ENCODE results near the gene HEATR3. TPM values are rescaled to one million over a fixed set of nuclear protein-coding genes. Genes with fewer than 3 reads are reported as not detected.

The HEATR3 gene
- total and polyA plus RNA-seq, 2 of the 8 experiments (the other 6 are each of a cell fraction or from before 2014, with no cell fraction given) = 13.0 to 29.2 TPM

DNA sequence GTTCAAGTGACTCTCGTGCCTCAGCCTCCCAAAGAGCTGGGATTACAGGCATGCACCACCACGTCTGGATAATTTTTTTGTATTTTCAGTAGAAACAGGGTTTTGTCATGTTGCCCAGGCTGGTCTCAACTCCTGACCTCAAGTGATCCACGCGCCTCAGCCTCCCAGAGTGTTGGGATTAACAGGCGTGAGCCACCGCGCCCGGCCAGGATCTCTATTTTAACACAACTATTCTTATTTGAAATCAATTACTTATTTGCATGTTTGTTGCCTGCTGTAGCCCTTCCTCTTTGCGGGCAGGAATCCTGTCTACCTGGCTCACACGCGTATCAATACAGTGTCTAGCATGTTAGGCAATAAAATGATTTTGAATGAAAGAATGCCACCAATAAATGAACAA lies 41.6 kb upstream of the HEATR3 start:
- H3K4me1 ChIP-seq (replicated peaks in 1 of 4; ENCODE audit: control insufficient read depth in 3 of 4, insufficient read depth in 4 of 4, low read length in 3 of 4) = peaks cover 0 to 6% (median 0%) of the 10 kb centered on the region in 4 experiments; a peak in 2 of 7 replicates
- H4K5ac ChIP-seq (ENCODE audit: insufficient read length, low read depth, low read length) = no peak overlapping the region
- no peak overlapping the region for H2BK12ac ChIP-seq (ENCODE audit: low read depth, low read length)
- no peaks in the 10 kb centered on the region for H3K9me3 ChIP-seq (ENCODE audit: insufficient read depth in 2 of 2, low read depth in 1 of 2, low read length in 1 of 2)
- no peak overlapping the region for H2BK20ac ChIP-seq (ENCODE audit: low read length)
- peak overlapping the region in 1 of 2 experiments; percentile 62; a peak in 1 of 4 replicates for H3K4me2 ChIP-seq (ENCODE audit: insufficient read depth in 1 of 2, low read depth in 2 of 2, low read length in 2 of 2)
- H2AK5ac ChIP-seq (ENCODE audit: low read depth, low read length) = no peak overlapping the region
- H3K36me3 ChIP-seq (ENCODE audit: control insufficient read depth in 2 of 4, insufficient read depth in 4 of 4, low read length in 3 of 4) = peaks cover 0 to 7% (median 0%) of the 10 kb centered on the region in 4 experiments; a peak in 2 of 8 replicates
- H2AFZ ChIP-seq (ENCODE audit: low read length) = peak overlapping the region; percentile 93; the same call in 1 of the 2 replicates
- no peak for DNase-seq (ENCODE audit: low read depth in 1 of 2, low spot score in 2 of 2)
- H3K9ac ChIP-seq (replicated peaks in 1 of 4; ENCODE audit: extremely low read depth in 1 of 4, low read depth in 3 of 4, low read length in 3 of 4) = no peak overlapping the region
- no peaks in the 10 kb centered on the region for H4K20me1 ChIP-seq (replicated peaks in 1 of 2; ENCODE audit: control insufficient read depth in 1 of 2, insufficient read depth in 2 of 2, low read length in 2 of 2)
- no peak overlapping the region for H3K56ac ChIP-seq (replicated peaks; ENCODE audit: insufficient read length, low read depth, low read length)
- no peak overlapping the region for H4K91ac ChIP-seq (replicated peaks; ENCODE audit: insufficient read length, low read length)
- no peak overlapping the region for H3K27ac ChIP-seq (ENCODE audit: low read depth, low read length)
- H3K23me2 ChIP-seq (ENCODE audit: low read depth, low read length) = no peaks in the 10 kb centered on the region
- no peak overlapping the region for H3K14ac ChIP-seq (ENCODE audit: insufficient read length)
- H3K18ac ChIP-seq (ENCODE audit: extremely low read depth, low read length) = no peak overlapping the region
- no peak overlapping the region for H4K8ac ChIP-seq (ENCODE audit: extremely low read depth, insufficient read depth, low read length)
- FAIRE-seq = no peak
- WGBS, 2 experiments (ENCODE audit: extremely low coverage in 1 of 2, insufficient coverage in 1 of 2, insufficient read length in 1 of 2, insufficient replicate concordance in 2 of 2, low coverage in 1 of 2, low lambda C conversion rate in 2 of 2, missing lambda C conversion rate in 1 of 2) = 82% methylated on average over 11 of the region's 11 CpGs; no CpG with 5 or more reads in 1 of the 2 experiments
- H3K79me1 ChIP-seq (ENCODE audit: low read depth, low read length) = no peaks in the 10 kb centered on the region
- H2BK15ac ChIP-seq (ENCODE audit: low read length) = no peak overlapping the region
- ChIA-PET CTCF (ENCODE audit: partially characterized antibody) (interaction anchor here (1.0 to 4.1 kb wide), 22 partner anchors 8 to 324 kb away, joined by 3 to 28 read pairs (median 4); partner anchors contain the start of gene HEATR3), POLR2A (ENCODE audit: partially characterized antibody) (interaction anchor here (0.7 to 2.7 kb wide), 4 partner anchors 9 to 210 kb away, joined by 3 to 5 read pairs (median 4); partner anchors contain the start of gene HEATR3)
- H3K4me3 ChIP-seq (ENCODE audit: extremely low read depth in 1 of 4, insufficient read depth in 2 of 4, low read depth in 3 of 4, low read length in 4 of 4) = peak overlapping the region in 1 of 4 experiments; percentile 89; a peak in 2 of 8 replicates
- no peak overlapping the region for H3K4ac ChIP-seq (replicated peaks; ENCODE audit: insufficient read length, low read depth, low read length)
- no peak overlapping the region for H3K23ac ChIP-seq (ENCODE audit: insufficient read length)
- no peaks in the 10 kb centered on the region for H3K27me3 ChIP-seq (replicated peaks in 1 of 4; ENCODE audit: control insufficient read depth in 3 of 4, extremely low read depth in 1 of 4, insufficient read depth in 3 of 4, low read length in 3 of 4)
- H2BK5ac ChIP-seq (ENCODE audit: low read depth, low read length) = no peak overlapping the region
- no peak overlapping the region for H2BK120ac ChIP-seq (replicated peaks; ENCODE audit: low read depth, low read length)
- peaks cover 0 to 27% of the 10 kb centered on the region in 2 experiments; a peak in 2 of 4 replicates for H3K79me2 ChIP-seq (ENCODE audit: control insufficient read depth in 1 of 2, insufficient read depth in 2 of 2, low read length in 2 of 2)
- TF ChIP-seq GTF2F1 (IDR thresholded peaks at IDR 0.05; ENCODE audit: borderline replicate concordance, low read depth, low read length) (no peak), TAF7 (optimal IDR thresholded peaks at IDR 0.05; ENCODE audit: borderline replicate concordance, low read depth, low read length) (no peak), NRF1 (IDR thresholded peaks at IDR 0.05; ENCODE audit: low read depth, low read length) (no peak), SIRT6 (IDR thresholded peaks at IDR 0.05; ENCODE audit: low read length) (no peak), RNF2 (IDR thresholded peaks at IDR 0.05; ENCODE audit: borderline replicate concordance, low read depth, low read length, missing control alignments, poor library complexity, severe bottlenecking) (no peak), TBP (IDR thresholded peaks at IDR 0.05; ENCODE audit: low read depth, low read length) (no peak), CHD1 (IDR thresholded peaks at IDR 0.05; ENCODE audit: low read depth, low read length) (no peak), TAF1 (IDR thresholded peaks at IDR 0.05; ENCODE audit: low read depth, low read length) (no peak), EZH2 (IDR thresholded peaks at IDR 0.05; ENCODE audit: low read depth, low read length, severe bottlenecking) (no peak), SP4 (IDR thresholded peaks at IDR 0.05; ENCODE audit: low read length) (no peak), POU5F1 (IDR thresholded peaks at IDR 0.05; ENCODE audit: low read depth, low read length) (no peak), CREB1 (IDR thresholded peaks at IDR 0.05) (no peak), JUN (IDR thresholded peaks at IDR 0.05; ENCODE audit: low read depth, low read length) (no peak)
- TF ChIP-seq, protein P1, sequence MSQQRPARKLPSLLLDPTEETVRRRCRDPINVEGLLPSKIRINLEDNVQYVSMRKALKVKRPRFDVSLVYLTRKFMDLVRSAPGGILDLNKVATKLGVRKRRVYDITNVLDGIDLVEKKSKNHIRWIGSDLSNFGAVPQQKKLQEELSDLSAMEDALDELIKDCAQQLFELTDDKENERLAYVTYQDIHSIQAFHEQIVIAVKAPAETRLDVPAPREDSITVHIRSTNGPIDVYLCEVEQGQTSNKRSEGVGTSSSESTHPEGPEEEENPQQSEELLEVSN (IDR thresholded peaks at IDR 0.05) = no peak
